Measurements from ENCODE around the gene ACTL6B. TPM values are rescaled to one million over a fixed set of nuclear protein-coding genes. Genes with fewer than 3 reads are reported as not detected.

The ACTL6B gene
- total and polyA plus RNA-seq, 2 of the 8 experiments (the other 6 are each of a cell fraction or from before 2014, with no cell fraction given) = 2.1 to 4.5 TPM

DNA sequence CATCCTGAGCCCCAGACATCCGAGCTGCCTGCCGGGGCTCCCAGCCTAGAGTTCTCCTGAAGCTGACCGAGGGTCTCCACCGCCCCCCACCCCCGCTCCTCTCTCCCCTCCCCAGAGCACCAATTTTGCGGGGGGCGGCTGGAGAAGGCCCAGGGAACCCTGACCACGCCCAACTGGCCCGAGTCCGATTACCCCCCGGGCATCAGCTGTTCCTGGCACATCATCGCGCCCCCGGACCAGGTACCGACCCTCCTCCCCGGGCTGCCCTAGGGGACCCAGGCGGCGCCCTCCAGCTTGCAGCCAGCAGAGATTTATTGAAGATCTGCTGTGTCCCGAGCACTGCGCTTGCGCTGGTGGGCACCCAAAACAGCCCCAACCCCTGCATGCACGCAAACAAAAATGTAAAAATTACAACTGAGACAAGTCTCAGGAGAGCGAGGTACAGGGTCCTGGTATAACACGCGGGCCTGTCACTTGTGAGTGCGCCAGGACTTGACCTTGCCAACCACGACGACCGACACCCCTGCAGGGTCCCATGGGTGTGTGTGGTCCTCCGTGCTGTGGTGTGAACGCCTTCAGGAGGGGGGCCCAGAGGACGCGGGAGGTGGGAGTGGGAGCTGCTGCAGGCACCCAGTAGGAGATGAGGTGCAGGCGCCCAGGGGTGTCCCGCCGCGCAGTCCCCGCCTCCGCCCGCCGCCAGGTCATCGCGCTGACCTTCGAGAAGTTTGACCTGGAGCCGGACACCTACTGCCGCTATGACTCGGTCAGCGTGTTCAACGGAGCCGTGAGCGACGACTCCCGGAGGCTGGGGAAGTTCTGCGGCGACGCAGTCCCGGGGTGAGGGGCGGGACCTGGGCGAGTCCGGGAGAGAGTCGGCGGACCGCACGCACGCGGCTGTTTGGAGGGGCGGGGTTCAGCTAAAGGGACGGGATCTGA lies 51.0 kb downstream of the ACTL6B start (continued):
- TF ChIP-seq POLR2AphosphoS5 (IDR thresholded peaks at IDR 0.05; ENCODE audit: low read depth, low read length) (no peak), SIN3A (conservative IDR thresholded peaks at IDR 0.05 in 1 of 2, IDR thresholded peaks at IDR 0.05 in 1 of 2; ENCODE audit: low read depth in 1 of 2, low read length in 2 of 2) (peak in 1 of 2 experiments; percentile 10; a peak in 1 of 4 replicates), BCL11A (IDR thresholded peaks at IDR 0.05; ENCODE audit: low read depth in 2 of 2, low read length in 2 of 2) (no peak), JUN (IDR thresholded peaks at IDR 0.05; ENCODE audit: low read depth, low read length) (no peak), SP1 (IDR thresholded peaks at IDR 0.05; ENCODE audit: low read depth, low read length) (no peak), KDM1A (IDR thresholded peaks at IDR 0.05; ENCODE audit: borderline replicate concordance, low read length) (no peak), YY1 (IDR thresholded peaks at IDR 0.05; ENCODE audit: low read depth, low read length) (no peak), EZH2 (IDR thresholded peaks at IDR 0.05; ENCODE audit: low read depth, low read length, severe bottlenecking) (no peak), SUZ12 (IDR thresholded peaks at IDR 0.05; ENCODE audit: low read length) (no peak)
- TF ChIP-seq, protein P1, sequence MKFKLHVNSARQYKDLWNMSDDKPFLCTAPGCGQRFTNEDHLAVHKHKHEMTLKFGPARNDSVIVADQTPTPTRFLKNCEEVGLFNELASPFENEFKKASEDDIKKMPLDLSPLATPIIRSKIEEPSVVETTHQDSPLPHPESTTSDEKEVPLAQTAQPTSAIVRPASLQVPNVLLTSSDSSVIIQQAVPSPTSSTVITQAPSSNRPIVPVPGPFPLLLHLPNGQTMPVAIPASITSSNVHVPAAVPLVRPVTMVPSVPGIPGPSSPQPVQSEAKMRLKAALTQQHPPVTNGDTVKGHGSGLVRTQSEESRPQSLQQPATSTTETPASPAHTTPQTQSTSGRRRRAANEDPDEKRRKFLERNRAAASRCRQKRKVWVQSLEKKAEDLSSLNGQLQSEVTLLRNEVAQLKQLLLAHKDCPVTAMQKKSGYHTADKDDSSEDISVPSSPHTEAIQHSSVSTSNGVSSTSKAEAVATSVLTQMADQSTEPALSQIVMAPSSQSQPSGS (IDR thresholded peaks at IDR 0.05; ENCODE audit: low read length) = no peak
- TF ChIP-seq, protein P2, sequence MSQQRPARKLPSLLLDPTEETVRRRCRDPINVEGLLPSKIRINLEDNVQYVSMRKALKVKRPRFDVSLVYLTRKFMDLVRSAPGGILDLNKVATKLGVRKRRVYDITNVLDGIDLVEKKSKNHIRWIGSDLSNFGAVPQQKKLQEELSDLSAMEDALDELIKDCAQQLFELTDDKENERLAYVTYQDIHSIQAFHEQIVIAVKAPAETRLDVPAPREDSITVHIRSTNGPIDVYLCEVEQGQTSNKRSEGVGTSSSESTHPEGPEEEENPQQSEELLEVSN (IDR thresholded peaks at IDR 0.05) = peak; percentile 67
- TF ChIP-seq, protein P3, sequence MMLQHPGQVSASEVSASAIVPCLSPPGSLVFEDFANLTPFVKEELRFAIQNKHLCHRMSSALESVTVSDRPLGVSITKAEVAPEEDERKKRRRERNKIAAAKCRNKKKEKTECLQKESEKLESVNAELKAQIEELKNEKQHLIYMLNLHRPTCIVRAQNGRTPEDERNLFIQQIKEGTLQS (IDR thresholded peaks at IDR 0.05; ENCODE audit: insufficient read depth, low read depth, low read length) = no peak

Data from H1 (cell line).